22Rv1 (cell line): ENCODE measurements around the gene APOC3.

Experiments
- CTCF ChIP-seq: fragments of 450-650 bp; IDR thresholded peaks from 2 replicates; pipeline ENCODE4 v1.5.1; 2017; ENCODE audit warnings: mild to moderate bottlenecking
- ZFX ChIP-seq: fragments of 450-650 bp; IDR thresholded peaks from 2 replicates; pipeline ENCODE4 v1.6.1; 2017; ENCODE audit warnings: antibody characterized with exemption, borderline replicate concordance

GRCh38 chr11:116849060-116849459, 19.4 kb downstream of the APOC3 start:
- TF ChIP-seq CTCF (no peak), ZFX (no peak)
